ENCODE data around the gene PSD2. TPM values are rescaled to one million over a fixed set of nuclear protein-coding genes. Genes with fewer than 3 reads are reported as not detected.

The PSD2 gene
- total and polyA plus RNA-seq, 10 of the 15 experiments (the other 5 are each of a cell fraction or from before 2014, with no cell fraction given): 0.02 to 0.14 (median 0.03) TPM; not detected in 5

- H3K9me3 ChIP-seq (replicated peaks; ENCODE audit: control insufficient read depth, insufficient read depth, low read length): no peaks in the 10 kb centered on the region
- DNase-seq (ENCODE audit: low read depth, low spot score): no peak
- intact Hi-C loops (cut with micrococcal nuclease; ENCODE audit: unreplicated experiment): no loop called here
- no peak overlapping the region for H3K4me3 ChIP-seq
- RAD21 ChIA-PET (ENCODE audit: unreplicated experiment): interaction anchor here (0.7 to 1.1 kb wide), 3 partner anchors 63 to 306 kb away, joined by 3 to 7 read pairs (median 7); no protein-coding TSS in a partner anchor
- no peak overlapping the region for H3K27ac ChIP-seq (ENCODE audit: control insufficient read depth, insufficient read depth)
- TF ChIP-seq JUNB (IDR thresholded peaks at IDR 0.05) (no peak), NFXL1 (IDR thresholded peaks at IDR 0.05; ENCODE audit: borderline replicate concordance) (no peak), ESRRA (IDR thresholded peaks at IDR 0.05; ENCODE audit: low read length) (no peak), PKNOX1 (IDR thresholded peaks at IDR 0.05) (no peak)
- FAIRE-seq: no peak
- no peak overlapping the region for H3K9ac ChIP-seq (ENCODE audit: control insufficient read depth, insufficient read depth, low read length)
- BruUV-seq (replicated peaks): no TSS peak
- H3K4me2 ChIP-seq (ENCODE audit: control insufficient read depth, insufficient read depth): no peak overlapping the region
- H3K4me1 ChIP-seq (ENCODE audit: control insufficient read depth, insufficient read depth, low read length): no peaks in the 10 kb centered on the region
- H3K79me2 ChIP-seq (ENCODE audit: control insufficient read depth, insufficient read depth, low read length): no peaks in the 10 kb centered on the region
- H2AFZ ChIP-seq (ENCODE audit: control insufficient read depth, low read depth, low read length): no peak overlapping the region
- ATAC-seq: no peak
- no peaks in the 10 kb centered on the region for H4K20me1 ChIP-seq (ENCODE audit: control insufficient read depth, insufficient read depth)
- peaks cover 0 to 5% of the 10 kb centered on the region in 2 experiments; a peak in 2 of 4 replicates for H3K36me3 ChIP-seq (ENCODE audit: control insufficient read depth in 2 of 2, insufficient read depth in 2 of 2, low read length in 1 of 2)
- 67% methylated on average over 3 of the region's 3 CpGs for WGBS (ENCODE audit: insufficient coverage, insufficient replicate concordance, low lambda C conversion rate, missing lambda C conversion rate)
- POLR2A ChIA-PET: no interaction called here
- in situ Hi-C loops (cut with MboI): no loop called here
- H3K27me3 ChIP-seq (replicated peaks in 1 of 2; ENCODE audit: control insufficient read depth in 2 of 2, insufficient read depth in 2 of 2, low read length in 1 of 2): no peaks in the 10 kb centered on the region; a peak in 1 of 4 replicates
- CTCF ChIA-PET: interaction anchor here (0.9 to 2.4 kb wide), 5 partner anchors 13 to 118 kb away, joined by 3 to 17 read pairs (median 8); no protein-coding TSS in a partner anchor
- SMC1A ChIA-PET (ENCODE audit: uncharacterized antibody, unreplicated experiment): interaction anchor here (0.7 to 2.3 kb wide), 3 partner anchors 12 to 118 kb away, joined by 3 to 14 read pairs (median 10); no protein-coding TSS in a partner anchor
These were observed 54.9 kb downstream of the PSD2 start for GRCh38 chr5:139850423-139851016.

GRCh38 chr5:139851558-139851957, 56.0 kb downstream of the PSD2 start:
- Histone ChIP-seq H4K20me1 (ENCODE audit: control insufficient read depth, insufficient read depth) (no peaks in the 10 kb centered on the region), H3K27me3 (replicated peaks in 1 of 2; ENCODE audit: control insufficient read depth in 2 of 2, insufficient read depth in 2 of 2, low read length in 1 of 2) (no peaks in the 10 kb centered on the region), H3K9ac (ENCODE audit: control insufficient read depth, insufficient read depth, low read length) (no peak overlapping the region), H3K4me1 (ENCODE audit: control insufficient read depth, insufficient read depth, low read length) (no peaks in the 10 kb centered on the region), H3K9me3 (replicated peaks; ENCODE audit: control insufficient read depth, insufficient read depth, low read length) (no peaks in the 10 kb centered on the region), H2AFZ (ENCODE audit: control insufficient read depth, low read depth, low read length) (no peak overlapping the region), H3K4me3 (no peak overlapping the region), H3K36me3 (ENCODE audit: control insufficient read depth in 2 of 2, insufficient read depth in 2 of 2, low read length in 1 of 2) (peaks cover 0 to 5% of the 10 kb centered on the region in 2 experiments; a peak in 2 of 4 replicates), H3K27ac (ENCODE audit: control insufficient read depth, insufficient read depth) (no peak overlapping the region), H3K79me2 (ENCODE audit: control insufficient read depth, insufficient read depth, low read length) (no peaks in the 10 kb centered on the region), H3K4me2 (ENCODE audit: control insufficient read depth, insufficient read depth) (no peak overlapping the region)
- DNase-seq (ENCODE audit: low read depth, low spot score) (no peak), FAIRE-seq (no peak), ATAC-seq (no peak)
- ChIA-PET POLR2A (no interaction called here), RAD21 (ENCODE audit: unreplicated experiment) (no interaction called here), CTCF (interaction anchor here (1.5 to 2.8 kb wide), 3 partner anchors 12 to 117 kb away, joined by 5 to 13 read pairs (median 7); no protein-coding TSS in a partner anchor), SMC1A (ENCODE audit: uncharacterized antibody, unreplicated experiment) (no interaction called here)
- no TSS peak for BruUV-seq (replicated peaks)
- in situ Hi-C loops (cut with MboI) (no loop called here), intact Hi-C loops (cut with micrococcal nuclease; ENCODE audit: unreplicated experiment) (no loop called here)
- WGBS (ENCODE audit: insufficient coverage, insufficient replicate concordance, low lambda C conversion rate, missing lambda C conversion rate): 81% methylated on average over 19 of the region's 19 CpGs
- TF ChIP-seq ZNF207 (IDR thresholded peaks at IDR 0.05; ENCODE audit: borderline replicate concordance) (no peak), ETV6 (conservative IDR thresholded peaks at IDR 0.05 in 1 of 2, IDR thresholded peaks at IDR 0.05 in 1 of 2; ENCODE audit: borderline replicate concordance in 1 of 2, low read depth in 1 of 2) (no peak)

Measured in GM12878 (cell line).